Fibroblast of peridontal ligament (primary cell): ENCODE measurements around the gene IBTK.
A peak's percentile ranks its signal among the peaks of the same experiment; 100 is the strongest.
"Not testable (repeated sequence)": the region's sequence is repeated elsewhere in the genome, so short reads cannot be mapped to it uniquely, and the experiment has no call there.

Experiments used
- DNase-seq: peaks from one replicate; pipeline ENCODE4 v3.0.0-alpha.2; 2010; ENCODE audit errors: extremely low read depth

Gene IBTK

GRCh38 chr6:82246370-82246769 lies 1.2 kb downstream of the IBTK start:
- no peak for DNase-seq

DNA sequence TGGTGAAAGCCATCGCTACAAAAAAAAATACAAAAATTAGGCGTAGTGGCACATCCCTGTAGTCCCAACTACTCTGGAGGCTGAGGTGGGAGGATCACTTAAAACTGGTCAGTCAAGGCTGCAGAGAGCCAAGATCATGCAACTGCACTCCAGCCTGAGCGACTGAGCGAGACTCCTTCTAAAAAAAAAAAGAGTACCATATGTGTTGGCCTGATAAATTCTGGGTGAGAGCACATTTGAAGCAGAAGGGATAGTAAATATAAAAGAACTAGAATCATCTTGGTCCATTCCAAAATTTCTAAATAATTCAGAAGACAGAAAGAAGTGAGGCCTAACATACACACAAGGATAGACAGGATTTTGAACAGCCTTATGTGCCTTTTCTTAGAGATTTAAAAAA lies 2.2 kb downstream of the IBTK start:
- no peak for DNase-seq

DNA sequence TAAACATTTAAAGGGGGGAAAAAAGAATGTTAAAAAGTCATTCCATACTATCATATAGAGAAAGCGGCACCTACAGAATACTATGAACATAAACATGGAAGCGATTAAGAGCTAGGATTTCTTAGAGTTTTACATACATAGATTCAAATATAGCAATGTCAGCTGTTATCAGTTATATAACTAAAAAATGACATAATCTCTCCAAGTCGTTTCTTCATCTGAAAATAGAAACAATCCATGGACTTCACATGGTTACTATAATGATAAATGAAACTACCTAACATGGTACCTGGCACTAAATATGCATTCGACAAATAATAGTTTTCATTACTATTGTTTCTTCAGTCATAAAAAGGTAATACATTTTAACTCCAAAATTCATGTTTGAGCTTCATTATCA lies 3.7 kb downstream of the IBTK start:
- no peak for DNase-seq

DNA sequence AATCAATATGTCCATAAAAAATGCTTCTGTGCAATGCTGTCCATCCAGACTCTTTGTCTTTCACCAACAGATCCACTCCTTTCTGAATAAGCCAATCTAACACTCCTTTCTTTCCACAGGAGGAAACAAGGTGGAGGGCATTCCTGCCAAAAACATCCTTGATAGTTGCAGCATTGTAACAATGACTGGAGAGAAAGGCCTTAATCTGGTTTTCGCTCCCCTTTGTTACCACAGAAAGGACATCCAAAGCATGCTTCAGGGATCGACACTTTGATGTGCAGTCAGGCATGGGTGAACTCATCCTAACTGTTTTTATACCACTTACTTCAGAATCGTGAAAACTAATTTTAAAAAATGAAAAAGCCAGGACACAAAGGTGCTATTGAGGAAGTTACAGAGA lies 7.4 kb downstream of the IBTK start:
- DNase-seq, result no peak

DNA sequence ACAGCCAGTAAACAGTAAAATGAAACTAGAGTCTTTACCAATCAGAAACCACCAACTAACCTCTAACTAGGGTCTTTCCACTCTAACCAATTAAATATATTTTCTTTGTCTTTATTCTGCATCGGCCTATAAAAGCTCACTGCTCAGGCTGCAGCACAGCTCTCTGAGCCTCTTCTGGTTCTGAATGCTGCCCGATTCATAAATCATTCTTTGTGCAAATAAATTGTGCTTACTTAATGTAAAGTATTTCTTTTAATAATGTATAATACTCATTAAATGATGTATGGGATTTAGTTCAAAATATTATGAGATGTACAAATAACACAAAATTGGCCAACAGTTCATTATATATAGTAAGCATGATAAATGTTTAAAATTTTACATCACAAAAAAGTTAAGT lies 7.9 kb downstream of the IBTK start:
- DNase-seq, result no peak

- DNase-seq, result peak; percentile 40
These were observed 10.5 kb downstream of the IBTK start for GRCh38 chr6:82237013-82237412.

DNA sequence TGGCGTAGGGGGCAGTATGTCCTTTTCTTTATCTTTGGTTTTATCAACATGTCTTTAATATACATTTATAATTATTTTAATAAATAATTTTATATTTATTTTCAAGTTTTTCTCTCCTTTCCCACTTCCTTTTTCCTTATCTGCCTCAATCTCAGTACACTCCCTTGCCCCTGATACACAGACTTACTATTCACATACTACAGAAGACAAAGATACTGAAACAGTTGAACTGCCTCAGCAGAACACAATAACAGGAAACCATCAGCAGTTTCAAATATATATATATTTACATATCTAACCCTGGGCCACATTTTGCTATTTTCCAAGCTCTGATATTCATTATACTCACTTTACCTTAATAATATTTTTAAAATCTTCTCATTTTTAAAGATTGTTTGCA lies 19.8 kb downstream of the IBTK start:
- no peak for DNase-seq

- no peak for DNase-seq
These were observed 27.4 kb downstream of the IBTK start for GRCh38 chr6:82220167-82220566.

DNA sequence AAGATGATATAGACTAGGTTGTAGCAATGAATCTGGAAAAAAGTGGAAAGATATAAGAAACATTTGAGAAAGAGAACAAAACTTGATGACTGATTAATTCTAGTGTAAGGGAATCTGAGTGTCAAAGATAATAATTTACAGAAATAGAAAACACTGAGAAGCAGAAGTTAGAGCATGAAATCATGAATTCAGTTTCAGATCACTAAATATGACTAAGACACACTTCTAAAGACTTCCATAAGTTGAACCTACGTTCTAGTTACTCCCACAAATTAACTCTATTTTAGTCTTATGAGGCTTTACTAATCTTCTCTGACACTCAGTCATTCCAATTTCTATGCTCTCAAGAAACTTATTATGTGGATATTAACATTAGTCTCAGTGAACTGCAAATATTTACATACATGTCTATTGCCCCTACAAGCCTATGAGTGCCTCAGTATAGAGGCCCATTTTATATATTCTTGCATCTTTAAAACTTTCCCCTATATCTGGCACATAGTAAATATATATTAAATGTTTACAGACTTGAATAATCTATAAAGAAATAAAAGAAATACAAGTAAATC lies 30.4 kb downstream of the IBTK start:
- DNase-seq, result no peak

DNA sequence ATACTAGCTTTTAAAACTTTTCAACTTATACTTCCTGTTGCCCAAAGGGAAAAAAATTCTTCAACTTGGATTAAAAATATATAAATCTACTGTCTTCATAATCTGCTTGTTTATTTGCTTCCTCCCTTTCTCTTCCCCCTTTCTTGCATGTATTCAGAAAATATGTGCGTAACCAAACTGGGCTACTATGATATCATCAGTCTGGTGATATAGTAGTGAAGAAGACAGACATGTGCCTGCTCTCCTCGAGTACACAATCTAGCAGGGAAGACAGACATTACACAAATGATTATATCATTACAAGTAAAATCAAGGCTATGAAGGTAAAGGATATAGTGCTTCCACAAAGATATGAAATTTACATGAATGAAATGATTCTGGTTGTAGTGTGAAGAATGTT lies 31.0 kb downstream of the IBTK start:
- no peak for DNase-seq

DNA sequence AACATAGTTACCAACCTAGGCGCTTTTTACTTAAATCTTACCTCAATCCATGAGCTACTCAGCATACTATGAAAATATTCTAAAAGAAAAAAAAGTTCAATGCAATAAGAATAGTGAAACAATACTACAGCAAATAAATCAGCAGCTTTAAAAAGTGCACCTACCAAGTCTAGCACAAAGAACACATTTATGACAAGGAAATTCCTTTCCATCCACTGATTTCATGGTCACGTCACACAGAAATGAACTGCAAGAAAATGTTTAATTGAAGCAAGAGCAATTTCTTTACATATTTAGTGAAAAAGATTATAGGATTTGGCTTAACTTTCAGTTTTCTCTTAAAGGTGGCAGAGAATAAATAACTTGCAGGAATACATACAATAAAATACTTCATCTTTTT lies 36.2 kb downstream of the IBTK start:
- DNase-seq, result no peak

DNA sequence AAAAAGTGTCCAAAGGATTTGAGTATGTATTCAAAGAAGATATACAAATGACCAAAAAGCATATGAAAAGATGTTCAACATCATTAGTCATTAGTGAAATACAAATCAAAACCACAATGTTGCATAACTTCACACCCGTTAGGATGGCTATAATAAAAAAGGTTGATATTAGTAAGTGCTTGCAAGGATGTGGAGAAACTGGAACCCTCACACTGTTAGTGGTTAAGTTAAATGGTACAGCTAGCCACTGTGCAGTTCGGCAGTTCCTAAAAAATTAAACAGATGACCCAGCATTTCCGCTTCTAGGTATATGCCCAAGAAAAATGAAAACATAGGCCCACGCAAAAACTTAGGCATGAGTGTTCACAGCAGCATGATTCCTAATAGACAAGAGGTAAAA lies 38.6 kb downstream of the IBTK start:
- no peak for DNase-seq

DNA sequence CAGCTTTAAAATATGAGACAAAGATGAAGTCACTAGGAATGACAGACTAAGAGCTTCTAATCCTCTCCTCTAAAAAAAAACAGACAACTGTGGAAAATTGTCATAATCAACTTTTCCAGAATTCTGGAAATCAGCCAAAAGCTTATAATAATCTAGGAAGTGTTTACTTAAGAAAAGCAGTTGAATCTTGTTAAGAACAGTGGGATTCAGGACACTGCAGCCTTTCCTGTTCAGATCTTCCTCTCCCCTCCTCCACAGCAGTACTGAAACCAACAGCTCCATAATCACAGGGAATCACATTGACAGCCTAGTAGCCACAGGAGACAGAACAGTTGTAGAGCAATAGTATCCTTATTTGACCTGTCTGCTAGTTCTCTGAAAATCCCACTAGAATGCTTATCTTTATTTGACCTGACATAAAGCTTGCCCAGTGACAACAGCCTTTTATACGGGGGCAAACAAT lies 41.6 kb downstream of the IBTK start:
- no peak for DNase-seq

GRCh38 chr6:82204020-82204419 lies 43.5 kb downstream of the IBTK start:
- DNase-seq, result no peak

DNA sequence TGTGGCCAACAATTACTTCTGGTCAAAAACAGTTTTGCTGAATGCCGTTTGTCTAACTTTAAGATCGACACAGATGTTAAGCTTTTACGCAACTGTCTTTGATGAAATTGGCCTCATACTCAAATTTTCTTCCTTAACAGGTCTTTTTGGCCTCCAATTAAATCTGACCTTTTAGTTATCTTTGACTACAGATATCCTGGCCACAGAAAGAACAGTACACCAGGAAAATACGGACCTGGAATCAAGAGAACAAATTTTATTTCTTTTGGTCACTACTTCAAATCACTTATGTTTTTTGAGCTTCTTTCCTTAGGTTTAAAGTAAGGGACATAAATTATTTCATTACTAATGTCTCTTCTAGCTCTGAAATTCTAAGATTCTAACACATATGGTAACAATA lies 49.8 kb downstream of the IBTK start:
- DNase-seq, result no peak

- DNase-seq, result not testable (repeated sequence)
These were observed 50.3 kb downstream of the IBTK start for GRCh38 chr6:82197245-82197644.

GRCh38 chr6:82196161-82196560 lies 51.4 kb downstream of the IBTK start:
- no peak for DNase-seq

GRCh38 chr6:82195619-82196018 lies 51.9 kb downstream of the IBTK start:
- no peak for DNase-seq

DNA sequence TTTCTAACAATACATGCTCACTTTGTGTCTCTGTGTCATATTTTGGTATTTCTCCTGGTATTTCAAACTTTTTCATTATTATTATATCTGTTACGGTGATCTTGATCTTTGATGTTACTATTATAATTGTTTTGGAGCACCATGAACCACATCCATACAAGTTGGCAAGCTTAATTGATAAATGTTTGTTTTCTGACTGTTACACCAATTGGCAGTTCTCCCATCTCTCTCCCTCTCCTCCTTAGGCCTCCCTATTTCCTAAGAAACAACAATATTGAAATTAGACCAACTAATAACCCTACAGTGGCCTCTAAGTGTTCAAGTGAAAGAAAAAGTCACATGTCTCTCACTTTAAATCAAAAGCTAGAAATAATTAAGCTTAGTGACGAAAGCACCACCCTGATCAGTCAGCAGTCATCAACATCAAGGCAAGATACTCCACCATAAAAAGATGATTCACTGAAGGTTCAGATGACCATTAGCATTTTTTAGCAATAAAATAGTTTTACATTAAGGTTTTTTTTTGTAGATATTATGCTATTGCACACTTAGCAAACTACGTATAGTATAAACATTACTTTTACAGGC lies 61.5 kb downstream of the IBTK start:
- DNase-seq, result no peak

GRCh38 chr6:82183642-82184282 lies 63.8 kb downstream of the IBTK start:
- peak; percentile 46 for DNase-seq

GRCh38 chr6:82182756-82183155 lies 64.8 kb downstream of the IBTK start:
- DNase-seq, result peak; percentile 69

DNA sequence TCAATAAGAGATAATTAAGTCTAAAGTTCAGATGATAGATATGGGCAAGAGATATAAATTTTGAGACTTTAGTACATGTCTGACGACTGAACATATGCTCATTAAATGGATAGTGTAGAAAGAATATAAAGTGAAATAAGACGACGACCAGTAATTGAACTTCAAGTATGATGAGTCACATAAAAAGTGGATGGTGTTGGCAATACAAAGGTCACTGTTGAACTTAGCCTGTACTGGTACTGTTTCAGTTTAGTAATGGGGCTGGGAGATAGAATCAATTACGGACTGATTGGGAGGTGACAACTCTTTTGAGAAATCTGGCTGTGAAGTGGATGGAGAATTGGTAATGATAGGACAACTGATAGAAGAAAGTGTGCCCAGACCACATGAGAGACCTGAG lies 68.1 kb downstream of the IBTK start:
- peak; percentile 28 for DNase-seq

GRCh38 chr6:82178759-82179112 lies 68.8 kb downstream of the IBTK start:
- peak; percentile 26 for DNase-seq
